22Rv1 (cell line): ENCODE results near the gene ALPL.

ENCODE experiments used
- H3K27ac ChIP-seq: fragments of 450-650 bp; 2 replicates; pipeline ENCODE4 v1.5.1; 2017
- ZFX ChIP-seq: fragments of 450-650 bp; IDR thresholded peaks from 2 replicates; pipeline ENCODE4 v1.6.1; 2017; ENCODE audit warnings: antibody characterized with exemption, borderline replicate concordance
- TF ChIP-seq, protein P1 (sequence below): fragments of 450-650 bp; IDR thresholded peaks from 2 replicates; pipeline ENCODE4 v1.5.1; 2017; ENCODE audit warnings: mild to moderate bottlenecking

ALPL gene

DNA sequence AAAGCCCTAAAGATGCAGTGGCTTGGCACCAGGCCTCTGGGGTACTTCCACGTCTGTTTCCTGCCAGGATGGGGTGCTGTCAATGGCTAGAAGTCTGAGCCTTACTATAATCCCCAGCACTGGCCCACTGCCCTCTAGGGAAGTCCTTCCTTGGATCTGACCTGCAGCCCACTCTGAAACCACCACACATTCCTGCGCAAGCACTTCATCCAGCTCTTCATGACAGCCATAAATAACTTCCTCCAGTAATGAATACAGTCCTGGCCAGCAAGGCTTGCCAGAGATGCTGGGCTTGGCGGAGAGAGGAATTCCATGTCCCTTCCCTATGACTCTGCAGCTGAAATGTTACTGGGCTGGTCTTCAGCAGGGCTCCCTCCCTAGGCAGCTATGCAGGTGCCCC is 32.6 kb downstream of the ALPL start:
- TF ChIP-seq ZFX = no peak
- TF ChIP-seq, protein P1, sequence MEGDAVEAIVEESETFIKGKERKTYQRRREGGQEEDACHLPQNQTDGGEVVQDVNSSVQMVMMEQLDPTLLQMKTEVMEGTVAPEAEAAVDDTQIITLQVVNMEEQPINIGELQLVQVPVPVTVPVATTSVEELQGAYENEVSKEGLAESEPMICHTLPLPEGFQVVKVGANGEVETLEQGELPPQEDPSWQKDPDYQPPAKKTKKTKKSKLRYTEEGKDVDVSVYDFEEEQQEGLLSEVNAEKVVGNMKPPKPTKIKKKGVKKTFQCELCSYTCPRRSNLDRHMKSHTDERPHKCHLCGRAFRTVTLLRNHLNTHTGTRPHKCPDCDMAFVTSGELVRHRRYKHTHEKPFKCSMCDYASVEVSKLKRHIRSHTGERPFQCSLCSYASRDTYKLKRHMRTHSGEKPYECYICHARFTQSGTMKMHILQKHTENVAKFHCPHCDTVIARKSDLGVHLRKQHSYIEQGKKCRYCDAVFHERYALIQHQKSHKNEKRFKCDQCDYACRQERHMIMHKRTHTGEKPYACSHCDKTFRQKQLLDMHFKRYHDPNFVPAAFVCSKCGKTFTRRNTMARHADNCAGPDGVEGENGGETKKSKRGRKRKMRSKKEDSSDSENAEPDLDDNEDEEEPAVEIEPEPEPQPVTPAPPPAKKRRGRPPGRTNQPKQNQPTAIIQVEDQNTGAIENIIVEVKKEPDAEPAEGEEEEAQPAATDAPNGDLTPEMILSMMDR = no peak
- H3K27ac ChIP-seq = no peak overlapping the region

DNA sequence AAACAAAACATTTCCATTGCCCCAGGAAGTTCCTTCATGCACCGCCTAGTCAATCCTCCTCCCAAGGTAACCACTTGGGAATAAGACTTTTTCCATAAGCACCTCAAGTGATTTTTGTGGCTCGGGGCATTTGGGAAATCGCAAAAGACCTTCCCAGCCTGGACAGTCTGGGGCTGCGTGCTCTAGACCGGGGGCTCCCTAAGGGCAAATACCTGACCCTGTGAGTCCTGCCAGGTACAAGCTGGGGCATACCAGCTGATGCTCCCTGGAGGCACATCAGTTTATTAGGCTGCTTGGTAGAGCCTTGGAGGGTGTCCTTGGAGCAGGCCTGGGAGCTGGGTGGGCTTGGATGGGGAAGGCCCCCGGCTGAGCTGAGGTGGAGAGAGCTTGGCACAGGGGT is 34.4 kb downstream of the ALPL start:
- no peak for TF ChIP-seq ZFX
- TF ChIP-seq, protein P1 = no peak

DNA sequence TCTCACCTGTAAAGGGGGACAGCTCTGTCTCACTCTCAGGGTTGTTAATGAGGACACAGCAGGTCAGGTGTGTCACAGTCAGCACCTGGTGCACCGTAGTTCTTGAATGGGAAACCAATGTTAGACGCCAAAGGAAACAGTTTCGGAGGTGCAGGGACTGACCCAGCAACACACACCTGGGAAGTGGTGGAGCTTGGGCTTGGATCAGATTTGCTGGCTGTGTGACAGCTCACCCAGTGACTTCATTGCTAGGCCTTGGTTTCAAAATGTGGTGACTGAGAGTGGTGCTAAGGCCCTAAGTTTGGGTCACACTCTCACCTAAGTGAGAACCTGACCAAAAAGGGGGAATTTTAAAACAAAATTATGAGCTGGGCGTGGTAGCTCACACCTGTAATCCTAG is 34.9 kb downstream of the ALPL start:
- TF ChIP-seq ZFX = no peak
- TF ChIP-seq, protein P1 = no peak
- no peak overlapping the region for H3K27ac ChIP-seq

More for the DNA sequence above, 34.4 kb downstream of the ALPL start:
- no peak overlapping the region for H3K27ac ChIP-seq

DNA sequence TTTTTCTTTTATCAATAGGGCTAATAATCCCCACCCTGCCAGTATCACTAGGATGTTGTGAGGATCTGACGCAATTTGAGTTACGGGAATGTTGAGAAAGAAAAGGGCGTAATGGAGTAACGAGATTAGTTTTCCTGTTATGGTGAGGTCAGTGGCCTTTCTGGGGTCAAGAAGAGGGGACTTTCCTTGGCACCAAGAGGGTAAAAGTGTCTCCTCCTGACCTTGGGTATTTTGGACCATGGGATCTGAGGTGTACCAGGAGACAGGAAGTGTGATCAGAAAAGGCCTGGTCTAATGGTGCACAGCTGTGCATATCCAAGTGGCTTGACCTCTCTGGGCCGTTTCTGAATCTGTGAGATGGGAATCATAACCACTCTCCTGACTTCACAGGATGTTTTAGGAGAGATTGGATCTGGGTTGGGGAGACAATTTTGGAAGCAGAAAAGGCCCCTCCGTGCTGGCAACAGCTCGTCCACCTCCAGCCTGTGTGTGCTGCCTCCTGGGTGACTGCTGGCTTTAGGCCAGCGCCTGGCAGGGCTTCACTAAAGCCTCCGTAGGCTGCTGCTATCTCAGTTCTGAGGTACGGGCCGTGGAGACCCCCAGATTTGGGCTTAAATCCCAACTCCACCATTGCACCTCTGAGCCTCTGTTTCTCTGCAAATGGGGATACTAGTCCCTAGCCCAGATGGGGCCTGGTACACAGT is 37.1 kb downstream of the ALPL start:
- no peak overlapping the region for H3K27ac ChIP-seq
- TF ChIP-seq, protein P1 = no peak
- no peak for TF ChIP-seq ZFX

DNA sequence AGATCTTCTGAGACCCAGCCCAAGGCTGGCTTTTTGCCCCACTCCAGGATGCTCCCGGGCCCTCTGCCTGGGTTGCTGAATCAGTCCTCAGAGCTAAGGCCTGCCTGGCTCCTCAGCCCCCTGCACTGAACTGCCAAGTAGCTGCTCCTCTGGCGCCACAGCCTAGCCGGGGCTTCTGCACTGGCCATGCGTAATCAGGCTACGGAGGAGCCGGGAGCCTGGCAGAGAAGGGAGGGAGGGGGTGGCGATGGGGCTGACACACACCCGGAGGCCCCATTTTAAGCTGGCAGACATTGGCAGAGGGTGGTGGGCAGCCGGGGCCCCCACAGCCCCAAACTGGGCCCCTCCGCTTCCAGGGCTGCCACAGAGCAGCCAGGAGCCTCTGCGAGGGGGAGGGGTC is 38.7 kb downstream of the ALPL start:
- TF ChIP-seq, protein P1 = no peak
- no peak for TF ChIP-seq ZFX
- H3K27ac ChIP-seq = no peak overlapping the region

DNA sequence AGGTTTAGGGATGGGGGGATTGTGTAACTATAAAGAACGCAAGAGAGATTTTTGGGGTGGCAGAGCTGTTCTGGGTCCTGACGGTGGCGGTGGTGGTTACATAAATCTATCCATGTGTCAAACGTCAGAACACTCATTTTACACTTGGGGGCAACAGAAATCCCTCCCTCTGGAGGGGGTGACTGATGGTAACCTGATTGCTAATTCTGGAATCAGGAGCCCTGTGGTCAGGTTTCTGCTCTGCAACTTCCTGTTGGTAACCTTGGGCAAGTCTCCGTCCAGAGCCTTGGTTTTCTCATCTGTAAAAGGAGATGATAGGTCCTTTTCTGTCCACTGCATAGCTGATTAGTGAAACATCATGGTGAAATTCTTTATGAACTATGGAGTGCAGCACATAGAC is 40.9 kb downstream of the ALPL start:
- TF ChIP-seq ZFX = no peak
- TF ChIP-seq, protein P1 = no peak
- H3K27ac ChIP-seq = peak overlapping the region; percentile 90

DNA sequence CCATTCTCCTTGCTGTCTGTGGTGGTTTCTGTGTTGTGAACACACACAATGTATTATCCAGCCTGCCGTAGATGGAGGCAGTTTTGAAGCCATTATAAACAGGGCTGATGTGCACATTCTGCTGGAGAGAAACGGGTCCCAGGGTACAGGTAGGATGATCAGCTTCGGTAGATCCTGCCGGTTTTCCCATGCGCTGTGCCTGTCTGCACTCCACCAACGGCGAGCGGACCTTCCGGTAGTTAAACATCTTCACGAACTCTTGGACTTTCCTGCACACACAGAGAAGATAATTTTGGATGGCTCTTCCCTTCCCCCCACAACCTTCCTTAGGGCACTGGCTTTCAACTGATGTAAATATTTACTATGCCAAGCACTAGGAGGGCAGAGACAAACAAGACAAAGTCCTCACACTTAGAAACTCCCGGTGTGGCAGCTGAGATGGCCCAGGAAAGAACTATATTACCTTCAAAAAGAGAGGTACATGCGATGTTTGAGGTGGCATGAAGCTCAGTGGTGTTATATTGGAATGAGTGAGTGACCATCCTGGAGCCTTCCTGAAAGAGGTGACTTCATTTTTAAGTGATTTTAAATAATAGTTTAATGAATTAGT is 41.7 kb downstream of the ALPL start:
- H3K27ac ChIP-seq = peak overlapping the region; percentile 90
- TF ChIP-seq, protein P1 = no peak
- no peak for TF ChIP-seq ZFX
